ENCODE results near the gene HEXIM1. TPM values are rescaled to one million over a fixed set of nuclear protein-coding genes. Genes with fewer than 3 reads are reported as not detected.
A peak's percentile ranks its signal among the peaks of the same experiment; 100 is the strongest.

HEXIM1 gene
- 36.1 TPM for total RNA-seq
- long read RNA-seq, transcript HEXIM1-201 (1 exons, 3,600 nt), result major isoform, 64 of 65 reads
- long read RNA-seq, partial matches to known transcripts, result 0 of 65 reads
- long read RNA-seq, other reads (novel, unspliced or antisense), result 1 of 65 reads

GRCh38 chr17:45148183-45149036 lies at the start of gene HEXIM1:
TSS of gene HEXIM1 (plus strand) at chr17:45148475. CDS start at chr17:45149191, 716 bp downstream.
- Histone ChIP-seq H3K27ac (peak within 1 kb of the TSS; percentile 100), H3K4me1 (peaks cover 45% of the 10 kb centered on the region), H3K27me3 (no peaks in the 10 kb centered on the region), H3K9me3 (no peaks in the 10 kb centered on the region), H3K36me3 (no peaks in the 10 kb centered on the region), H3K4me3 (peak within 1 kb of the TSS; percentile 87)
- peak; percentile 88 for ATAC-seq
- TF ChIP-seq CTCF (IDR thresholded peaks at IDR 0.05), result no peak
- intact Hi-C loops (cut with DNase I), result no loop called here
- peak; percentile 99 for DNase-seq

- no peaks in the 10 kb centered on the region for H3K27me3 ChIP-seq
- DNase-seq (peak; percentile 90), ATAC-seq (peak; percentile 94)
- peaks cover 10% of the 10 kb centered on the region for H3K4me1 ChIP-seq
- peaks cover 94% of the 10 kb centered on the region for H3K36me3 ChIP-seq
- peak overlapping the region; percentile 36 for H3K27ac ChIP-seq
- H3K4me3 ChIP-seq, result no peak overlapping the region
- no peaks in the 10 kb centered on the region for H3K9me3 ChIP-seq
- intact Hi-C loops (cut with DNase I), result no loop called here
- peak; percentile 89 for TF ChIP-seq CTCF (IDR thresholded peaks at IDR 0.05)
Observed at GRCh38 chr17:45098869-45099616, 49.2 kb upstream of the HEXIM1 start.

GRCh38 chr17:45101546-45101882 lies 46.8 kb upstream of the HEXIM1 start:
- Histone ChIP-seq H3K9me3 (no peaks in the 10 kb centered on the region), H3K36me3 (peaks cover 94% of the 10 kb centered on the region), H3K27ac (no peak overlapping the region), H3K27me3 (no peaks in the 10 kb centered on the region), H3K4me1 (peaks cover 7% of the 10 kb centered on the region), H3K4me3 (no peak overlapping the region)
- DNase-seq, result no peak
- TF ChIP-seq CTCF (IDR thresholded peaks at IDR 0.05), result no peak
- intact Hi-C loops (cut with DNase I), result loop anchor here (10.0 kb wide), 1 partner anchor 57 kb away; no protein-coding TSS in a partner anchor
- no peak for ATAC-seq

GRCh38 chr17:45101883-45102811 lies 46.1 kb upstream of the HEXIM1 start:
- no peaks in the 10 kb centered on the region for H3K27me3 ChIP-seq
- H3K4me1 ChIP-seq, result peaks cover 7% of the 10 kb centered on the region
- no peak overlapping the region for H3K27ac ChIP-seq
- H3K9me3 ChIP-seq, result no peaks in the 10 kb centered on the region
- TF ChIP-seq CTCF (IDR thresholded peaks at IDR 0.05), result no peak
- DNase-seq (no peak), ATAC-seq (no peak)
- intact Hi-C loops (cut with DNase I), result loop anchor here (10.0 kb wide), 1 partner anchor 57 kb away; no protein-coding TSS in a partner anchor
- peaks cover 94% of the 10 kb centered on the region for H3K36me3 ChIP-seq
- H3K4me3 ChIP-seq, result no peak overlapping the region

- Histone ChIP-seq H3K27me3 (no peaks in the 10 kb centered on the region), H3K4me1 (peaks cover 7% of the 10 kb centered on the region), H3K4me3 (no peak overlapping the region), H3K27ac (no peak overlapping the region), H3K9me3 (no peaks in the 10 kb centered on the region), H3K36me3 (peaks cover 93% of the 10 kb centered on the region)
- intact Hi-C loops (cut with DNase I), result loop anchor here (10.0 kb wide), 1 partner anchor 58 kb away; no protein-coding TSS in a partner anchor
- no peak for TF ChIP-seq CTCF (IDR thresholded peaks at IDR 0.05)
- ATAC-seq (no peak), DNase-seq (no peak)
Observed at GRCh38 chr17:45102856-45103255, 45.4 kb upstream of the HEXIM1 start.

Measured in upper lobe of right lung (tissue), 1 donor.